ENCODE results near the gene FGFR3.

GRCh38 chr4:1767061-1767769 is 25.9 kb upstream of the FGFR3 start:
- TF ChIP-seq CTCF (conservative IDR thresholded peaks at IDR 0.05 in 1 of 2, IDR thresholded peaks at IDR 0.05 in 1 of 2; ENCODE audit: extremely low read depth in 1 of 2, insufficient read depth in 1 of 2, low read depth in 1 of 2, low read length in 2 of 2) (no peak), EZH2 (IDR thresholded peaks at IDR 0.05; ENCODE audit: borderline replicate concordance, low read length) (no peak)

Data from mammary epithelial cell (primary cell).